Mesenteric fat pad (tissue), 1 donor: ENCODE data around the gene TP73. TPM values are rescaled to one million over a fixed set of nuclear protein-coding genes. Genes with fewer than 3 reads are reported as not detected.
A peak's percentile ranks its signal among the peaks of the same experiment; 100 is the strongest.

Experiments used
- DNase-seq: peaks from one replicate; pipeline ENCODE4 v3.0.0-alpha.2; 2020; ENCODE audit warnings: low spot score
- total RNA-seq: library from RNA; stranded (reverse); fragmentation: NEBNext Ultra II Directional; extraction: Animal tissue kit (Norgen Biotek cat#: 25700); gene quantifications from one replicate; pipeline ENCODE4 v1.2.1, GENCODE V29; 2021
- donor health status: DM: yes; HTN: yes; CAD: no.

The TP73 gene
- total RNA-seq, 1 donor from 2014 or later, result not detected

- DNase-seq, result no peak
These were observed 18.8 kb upstream of the TP73 start for GRCh38 chr1:3633344-3634058.

DNA sequence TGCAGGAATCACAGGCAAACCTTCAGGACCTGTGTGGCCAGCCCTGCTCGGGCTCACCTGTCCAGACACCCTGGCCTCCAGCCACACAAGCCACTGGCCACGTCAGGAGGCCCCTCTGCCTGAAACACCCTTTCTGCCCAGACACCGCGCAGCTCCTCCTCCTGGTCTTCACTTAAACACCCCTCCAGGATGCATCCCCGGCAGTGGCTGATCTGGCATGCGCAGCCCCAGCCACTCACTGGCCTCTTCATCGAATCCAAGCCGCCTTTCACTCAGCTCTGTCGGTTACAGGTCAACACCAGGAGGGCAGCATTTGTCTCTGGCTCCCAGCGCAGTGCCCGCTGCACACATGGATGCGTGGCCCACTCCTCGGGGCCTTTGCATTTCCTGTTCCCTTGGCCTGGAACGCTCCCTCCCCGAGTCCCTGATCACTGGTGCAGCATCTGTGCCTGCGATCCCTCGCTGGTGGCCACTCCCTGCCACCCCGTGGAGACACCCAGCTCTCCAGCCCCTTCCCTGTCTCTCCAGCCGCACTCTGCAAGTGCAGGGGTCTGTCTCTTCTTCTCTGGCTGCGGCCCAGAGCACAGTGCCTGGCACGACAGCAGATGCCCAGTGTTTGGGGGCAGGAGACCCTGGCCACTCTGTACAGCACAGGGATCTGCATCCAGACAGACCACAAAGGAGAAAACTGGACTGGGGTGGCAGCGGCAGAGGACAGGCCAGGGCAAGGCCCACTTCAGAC is 18.1 kb upstream of the TP73 start:
- DNase-seq, result no peak

DNA sequence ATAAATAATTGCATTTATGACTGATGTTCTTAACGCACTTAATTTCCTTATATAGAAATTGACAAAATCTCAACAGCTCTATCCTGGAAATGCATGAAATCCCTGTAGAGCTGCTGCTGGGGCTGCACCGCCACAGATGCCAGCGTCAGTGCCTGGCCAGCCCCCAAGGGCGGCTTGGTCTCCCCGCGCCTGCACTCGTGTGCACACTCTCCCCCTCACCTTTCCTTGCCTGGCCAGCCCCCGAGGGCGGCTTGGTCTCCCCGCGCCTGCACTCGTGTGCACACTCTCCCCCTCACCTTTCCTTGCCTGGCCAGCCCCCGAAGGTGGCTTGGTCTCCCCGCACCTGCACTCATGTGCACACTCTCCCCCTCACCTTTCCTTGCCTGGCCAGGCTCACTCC is 16.2 kb upstream of the TP73 start:
- no peak for DNase-seq

- DNase-seq, result no peak
These were observed 15.8 kb upstream of the TP73 start for GRCh38 chr1:3636531-3636930.

- DNase-seq, result no peak
These were observed 14.3 kb upstream of the TP73 start for GRCh38 chr1:3638027-3638426.

DNA sequence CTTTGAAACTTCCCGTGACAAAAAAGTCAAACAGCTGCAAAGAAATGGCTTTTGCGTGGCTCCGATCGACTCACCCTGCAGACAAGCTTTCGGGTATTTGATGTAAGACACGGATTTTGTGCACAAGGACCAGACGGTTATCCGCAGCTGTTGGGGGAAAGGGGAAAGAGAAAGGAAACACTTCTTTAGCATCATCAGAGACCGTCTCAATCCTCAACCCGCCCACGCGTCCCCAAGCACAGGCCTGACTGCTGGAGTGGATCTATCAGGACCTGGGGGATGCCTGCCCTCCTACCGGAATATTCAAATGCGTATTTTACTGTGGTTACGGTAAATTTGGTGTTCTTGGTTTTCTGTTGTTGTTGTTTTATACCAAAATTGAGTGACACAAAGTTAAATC is 13.6 kb upstream of the TP73 start:
- DNase-seq, result no peak

DNA sequence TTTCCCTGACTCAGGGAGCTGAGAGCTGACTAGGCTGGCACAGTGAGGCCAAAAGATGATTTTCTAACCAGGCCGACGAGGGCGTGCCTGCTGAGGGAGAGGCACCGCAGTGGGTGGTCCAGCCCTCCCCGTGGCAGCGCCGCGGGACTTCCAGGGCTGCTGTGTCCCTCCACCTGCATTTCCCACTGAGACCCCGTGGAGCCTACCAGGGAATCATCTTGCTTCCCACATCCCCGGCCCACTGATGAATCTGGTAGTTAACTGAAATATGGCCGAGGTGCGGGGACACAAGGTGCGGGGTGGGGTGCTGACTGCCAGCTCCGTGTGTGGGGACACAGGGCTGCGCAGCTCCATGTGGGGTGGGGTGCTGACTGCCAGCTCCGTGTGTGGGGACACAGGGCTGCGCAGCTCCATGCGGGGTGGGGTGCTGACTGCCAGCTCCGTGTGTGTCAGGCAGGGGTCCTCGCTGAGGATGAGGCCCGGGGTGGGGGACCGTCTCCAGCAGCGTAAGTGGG is 12.9 kb upstream of the TP73 start:
- no peak for DNase-seq

GRCh38 chr1:3640121-3640837 is 12.0 kb upstream of the TP73 start:
- no peak for DNase-seq

DNA sequence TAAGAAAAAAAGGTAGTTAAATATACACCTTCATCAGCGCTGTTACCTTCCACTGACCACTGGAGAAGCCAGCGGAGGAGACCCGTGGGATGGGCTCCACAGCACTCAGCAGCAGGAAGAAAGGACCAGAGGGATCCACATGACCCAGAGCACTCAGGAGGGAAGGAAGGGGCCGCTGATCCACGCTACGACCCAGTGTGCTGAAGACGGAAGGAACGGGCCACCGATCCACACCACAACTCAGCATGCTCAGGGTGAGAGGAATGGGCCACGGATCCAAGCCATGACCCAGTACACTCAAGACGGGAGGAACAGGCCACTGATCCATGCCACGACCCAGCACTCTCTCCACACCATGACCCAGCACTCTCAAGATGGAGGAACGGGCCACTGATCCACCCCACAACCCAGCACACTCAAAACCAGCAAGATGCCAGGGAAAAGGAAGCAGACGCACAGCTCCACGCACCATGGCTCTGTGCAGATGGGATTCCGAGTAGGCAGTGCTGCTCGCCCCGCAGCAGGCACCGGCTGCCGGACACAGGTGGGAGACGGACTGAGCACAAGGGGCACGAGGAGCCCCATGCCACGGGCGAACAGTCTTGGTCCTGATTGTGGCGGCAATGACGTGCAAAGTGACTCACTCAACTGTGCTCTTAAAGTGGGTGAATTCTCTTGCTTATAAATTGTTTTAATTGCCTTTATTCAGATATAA is 11.1 kb upstream of the TP73 start:
- no peak for DNase-seq

- no peak for DNase-seq
These were observed 10.5 kb upstream of the TP73 start for GRCh38 chr1:3641816-3642215.

DNA sequence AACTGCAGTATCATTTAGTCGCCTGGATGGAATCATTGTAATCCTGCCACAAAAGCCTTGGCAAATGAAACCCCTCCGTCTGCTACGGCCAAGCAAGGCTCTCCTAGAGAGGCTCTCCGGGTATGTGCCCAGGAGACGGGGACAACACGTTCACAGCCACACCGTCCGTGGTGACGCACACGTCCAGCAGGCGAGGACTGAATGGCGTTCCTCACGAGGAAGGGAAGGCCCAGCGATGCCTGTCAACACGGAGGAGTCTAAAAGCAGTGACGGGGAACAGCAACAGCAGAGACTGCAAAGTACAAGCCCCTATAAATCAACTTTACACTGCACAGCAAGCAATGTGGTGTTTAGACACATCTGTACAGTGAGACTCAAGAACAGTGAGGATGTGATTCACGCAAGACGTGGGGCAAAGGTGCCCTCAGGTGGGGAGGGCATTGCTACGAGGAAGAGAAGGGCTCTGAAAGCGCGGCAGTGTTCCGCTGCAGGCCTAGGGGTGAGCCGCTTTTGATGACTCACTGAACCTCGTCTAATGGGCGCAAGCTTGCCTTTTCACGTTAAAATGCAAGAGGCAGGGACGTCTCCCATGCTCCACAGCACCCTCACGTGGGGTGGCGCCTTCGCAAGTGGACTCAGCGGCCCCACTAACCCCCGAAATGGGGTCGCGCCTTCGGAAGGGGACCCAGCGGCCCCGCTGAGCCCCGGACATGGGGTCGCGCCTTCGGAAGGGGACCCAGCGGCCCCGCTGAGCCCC is 9.2 kb upstream of the TP73 start:
- DNase-seq, result no peak

GRCh38 chr1:3644273-3644672 is 8.0 kb upstream of the TP73 start:
- DNase-seq, result no peak

GRCh38 chr1:3645247-3645646 is 7.1 kb upstream of the TP73 start:
- DNase-seq, result no peak

DNA sequence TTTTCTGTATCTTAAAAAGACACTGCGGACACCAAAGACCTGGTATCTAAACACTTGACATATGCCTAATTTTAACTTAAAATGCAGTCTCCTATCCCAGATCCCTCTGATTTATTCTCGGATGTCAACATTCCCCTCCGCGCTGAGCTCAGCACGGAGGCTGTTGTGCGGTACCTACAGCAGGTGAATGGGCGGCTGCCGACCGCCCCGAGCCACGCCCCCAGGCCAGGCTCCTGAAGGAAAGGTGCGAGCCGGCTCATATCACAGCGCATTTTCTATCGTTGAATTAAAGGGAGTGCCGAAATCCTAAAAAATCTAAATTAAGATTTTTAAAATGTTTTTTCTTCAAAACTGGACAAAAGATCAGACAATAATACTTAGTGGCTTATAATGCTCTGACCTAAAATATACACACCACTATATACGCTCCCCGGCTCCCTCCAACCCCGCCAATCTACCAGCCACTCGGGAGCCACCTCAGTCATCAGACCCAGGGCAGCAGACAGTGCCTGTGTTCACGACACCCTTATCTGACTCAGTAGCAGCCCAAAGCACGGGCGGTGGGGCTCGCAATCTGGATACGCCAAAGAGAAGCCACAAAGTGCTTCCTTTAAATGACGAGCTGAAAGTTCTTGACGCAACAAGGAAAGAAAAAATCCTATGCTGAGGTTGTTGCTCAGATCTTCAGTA is 6.5 kb upstream of the TP73 start:
- no peak for DNase-seq

GRCh38 chr1:3646596-3646995 is 5.7 kb upstream of the TP73 start:
- no peak for DNase-seq

DNA sequence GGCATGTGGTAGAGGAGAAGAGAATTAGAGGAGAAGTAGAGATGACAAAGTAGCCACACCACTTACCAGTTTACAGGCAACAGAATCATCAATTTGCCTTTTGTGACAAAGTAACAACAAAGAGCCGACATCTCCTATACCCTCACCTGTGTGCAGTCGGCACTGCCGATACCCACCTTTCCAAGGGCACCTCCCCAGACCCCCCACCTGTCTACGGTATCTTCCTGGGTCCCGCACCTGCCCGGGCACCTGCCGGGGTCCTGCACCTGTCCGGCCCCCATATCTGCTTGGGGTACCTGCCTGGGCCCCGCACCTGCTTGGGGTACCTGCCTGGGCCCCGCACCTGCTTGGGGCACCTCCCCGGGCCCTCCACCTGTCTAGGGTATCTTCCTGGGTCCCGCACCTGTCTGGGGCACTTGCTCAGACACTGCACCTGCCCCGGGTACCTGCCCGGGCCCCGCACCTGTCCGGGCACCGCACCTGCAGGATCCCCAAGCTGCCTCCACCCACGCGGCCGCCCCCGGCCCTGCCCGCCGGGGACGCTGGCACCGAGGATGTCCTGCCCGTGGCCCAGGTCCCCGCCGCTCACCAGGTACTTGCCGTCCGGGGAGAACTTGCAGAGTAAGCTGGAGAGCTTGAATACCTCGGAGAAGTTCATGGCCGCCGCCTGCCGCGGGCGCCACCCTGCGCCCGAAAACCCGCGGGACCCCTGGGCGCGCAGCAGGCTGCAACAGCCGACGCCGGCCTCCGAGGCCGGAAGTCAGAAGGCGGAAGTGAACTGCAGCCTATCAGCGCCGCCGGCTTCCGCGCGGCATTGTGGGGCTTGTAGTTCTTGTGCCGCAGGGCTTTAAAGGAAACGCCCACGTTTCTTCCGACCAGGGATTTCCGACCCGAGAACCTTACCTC is 2.7 kb upstream of the TP73 start, which contains the start of gene WRAP73:
TSS of gene WRAP73 (minus strand) at position 762 of the 906 bp plus-strand sequence. CDS start at position 658, 104 bp downstream.
- DNase-seq, result peak; percentile 94

GRCh38 chr1:3650248-3651025 is 1.9 kb upstream of the TP73 start:
- DNase-seq, result no peak
